NCI-H748 treated with DMSO at 0.1 percent for 48 hours (cell line): ENCODE results near the gene ATG9A.

ENCODE experiments used
- DNase-seq: peaks from one replicate; lab custom pipeline; 2025; lab: John Stamatoyannopoulos, UW

Gene ATG9A

GRCh38 chr2:219177552-219178376 is 51.7 kb downstream of the ATG9A start, which contains the start of gene RETREG2:
RETREG2 (plus strand) TSS chr2:219178275; CDS start chr2:219178353, 78 bp downstream.
- DNase-seq = peak; percentile 85

GRCh38 chr2:219176818-219177551 is 52.5 kb downstream of the ATG9A start, which contains the start of gene CNPPD1:
CNPPD1 (minus strand) TSS chr2:219176925; CDS start chr2:219176828, 97 bp downstream.
- DNase-seq = peak; percentile 73

DNA sequence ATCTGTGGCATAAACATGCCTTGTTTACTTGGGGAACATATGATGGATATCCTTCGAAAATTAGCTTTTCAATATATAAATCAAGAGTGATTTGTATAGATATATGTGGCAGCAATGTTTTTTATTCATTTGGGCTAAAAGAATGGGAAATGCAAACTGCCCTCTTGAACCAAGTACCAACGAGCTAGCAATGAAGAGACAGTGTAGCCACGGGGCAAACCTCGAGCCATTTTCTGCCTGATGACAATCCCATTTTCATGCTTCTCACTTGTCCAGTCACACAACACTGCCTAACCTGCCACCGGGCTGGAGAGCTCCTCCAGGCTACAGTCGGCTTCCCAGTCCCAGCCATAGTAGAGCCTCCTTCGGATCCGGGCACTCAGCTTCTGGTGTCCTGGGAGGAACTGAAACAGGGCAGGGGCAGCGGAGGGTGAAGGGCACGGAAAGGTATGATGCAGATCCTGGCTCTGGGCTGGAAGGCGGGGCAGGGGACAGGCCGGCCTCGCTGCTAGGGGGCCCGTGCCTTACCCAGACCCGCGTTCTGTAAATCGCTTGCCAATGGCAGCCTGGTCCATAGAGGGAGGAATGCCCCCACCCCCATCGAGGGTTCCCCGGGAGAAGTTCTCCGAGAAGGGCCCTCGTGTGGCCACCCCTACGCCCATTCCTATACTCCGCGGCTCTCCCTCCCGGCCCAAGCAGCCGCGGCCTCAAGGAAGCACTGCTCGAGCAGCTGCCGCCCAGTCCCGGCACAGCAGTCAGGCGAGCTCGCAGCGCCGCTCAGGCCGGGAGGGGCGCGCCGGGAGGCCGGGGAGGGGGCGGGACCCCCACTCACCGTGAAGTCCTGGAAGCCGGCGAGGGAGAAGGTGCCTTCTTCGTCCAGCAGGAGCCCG is 53.3 kb downstream of the ATG9A start:
- DNase-seq = no peak

DNA sequence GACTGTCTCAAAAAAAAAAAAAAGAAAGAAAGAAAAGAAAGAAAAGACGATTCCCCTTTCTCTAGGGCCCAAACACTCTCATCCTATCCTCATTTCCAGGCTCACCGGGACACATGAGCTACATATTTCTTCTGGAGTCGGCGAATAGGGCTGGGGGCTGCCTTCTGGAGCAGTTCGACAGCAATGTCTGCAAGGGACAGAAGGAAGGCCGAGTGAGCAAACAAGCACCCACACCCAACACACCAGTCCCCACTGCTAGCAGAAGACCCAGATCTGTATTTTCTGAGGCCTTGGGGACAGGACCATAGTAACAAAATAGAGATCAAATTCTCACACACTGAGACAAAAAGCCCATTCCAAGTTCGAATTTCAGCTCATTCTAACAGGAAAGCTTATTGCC is 54.0 kb downstream of the ATG9A start:
- no peak for DNase-seq

GRCh38 chr2:219174801-219175200 is 54.6 kb downstream of the ATG9A start:
- DNase-seq = no peak

GRCh38 chr2:219174146-219174545 is 55.3 kb downstream of the ATG9A start:
- DNase-seq = no peak

GRCh38 chr2:219173176-219173575 is 56.3 kb downstream of the ATG9A start:
- DNase-seq = no peak

- DNase-seq = no peak
Observed at GRCh38 chr2:219172231-219173154, 56.9 kb downstream of the ATG9A start.

DNA sequence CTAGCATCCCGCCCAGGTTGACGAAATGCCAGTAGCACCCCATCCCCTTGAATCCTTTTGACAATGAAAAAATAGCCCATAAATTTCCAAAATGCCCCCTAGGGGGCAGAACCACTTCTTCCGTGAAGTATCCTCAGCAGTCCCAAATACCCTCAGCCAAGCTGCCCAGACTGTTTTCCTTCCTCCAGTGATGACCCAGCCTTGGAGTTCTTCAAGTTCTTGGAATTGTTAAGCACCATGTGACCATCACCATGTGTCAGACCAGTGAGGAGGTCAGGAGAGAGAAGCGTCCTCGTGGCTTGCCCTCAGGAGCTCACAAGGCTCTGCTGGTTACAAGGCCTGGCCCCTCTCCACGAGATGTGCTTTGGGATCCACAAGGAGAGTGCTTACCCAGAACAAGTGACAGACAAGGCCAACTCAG is 58.2 kb downstream of the ATG9A start:
- peak; percentile 28 for DNase-seq

DNA sequence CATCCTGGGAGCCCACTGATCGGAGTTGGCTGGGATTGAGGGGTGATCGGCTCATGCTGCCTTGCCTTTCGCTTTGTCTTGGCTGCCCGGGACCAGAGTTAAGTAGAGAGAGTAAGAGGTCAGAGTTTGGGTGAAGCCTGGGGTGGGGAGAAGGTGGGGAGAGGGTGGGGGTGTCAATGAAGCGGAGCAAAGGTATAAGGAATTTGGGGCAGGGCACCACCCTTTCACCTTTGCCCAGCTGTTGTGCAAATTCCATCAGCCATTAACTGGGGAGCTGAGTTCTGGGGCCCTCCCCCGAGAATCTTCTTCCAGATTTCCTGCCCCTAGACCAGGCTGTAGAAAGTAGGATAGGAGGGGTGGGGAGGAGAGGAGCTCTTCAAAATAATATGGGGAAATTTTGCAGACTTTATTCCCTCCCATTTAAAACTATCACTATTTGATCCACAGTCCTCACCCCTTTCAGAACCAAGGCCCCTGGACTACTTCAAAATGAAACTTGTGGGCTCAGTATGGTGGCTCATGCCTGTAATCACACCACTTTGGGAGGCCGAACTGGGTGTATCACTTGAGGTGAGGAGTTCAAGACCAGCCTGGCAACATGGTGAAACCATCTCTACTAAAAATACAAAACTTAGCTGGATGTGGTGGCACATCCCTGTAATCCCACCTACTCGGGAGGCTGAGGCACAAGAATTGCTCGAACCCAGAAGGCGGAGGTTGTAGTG is 59.3 kb downstream of the ATG9A start, which contains the start of gene SLC23A3:
SLC23A3 (minus strand) TSS at position 100 of the 725 bp plus-strand sequence; CDS start at position 55, 45 bp downstream.
- no peak for DNase-seq
